Amniotic epithelial cell (primary cell): ENCODE data around the gene TMEM185B.
"Not testable (repeated sequence)": the region's sequence is repeated elsewhere in the genome, so short reads cannot be mapped to it uniquely, and the experiment has no call there.

Experiments
- DNase-seq: peaks from one replicate; pipeline ENCODE4 v3.0.0-alpha.2; 2010; ENCODE audit warnings: low read depth

Gene TMEM185B

DNA sequence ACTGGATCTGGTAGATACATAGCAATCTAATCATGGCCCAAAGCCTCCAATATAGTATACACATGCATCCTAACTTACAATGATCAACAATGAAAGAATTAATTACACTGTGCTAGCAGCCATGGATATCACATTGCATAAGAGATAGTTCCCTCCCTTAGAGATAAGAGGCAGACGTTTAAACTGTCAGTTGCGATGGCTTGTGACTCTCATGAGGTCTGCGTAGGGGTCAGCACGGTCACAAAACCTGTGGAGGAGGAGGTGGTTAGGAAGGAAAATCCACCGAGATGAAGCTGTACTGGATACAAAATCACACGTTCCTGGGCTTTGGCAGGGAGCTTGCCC lies 28.7 kb upstream of the TMEM185B start:
- no peak for DNase-seq

GRCh38 chr2:120251078-120251477 lies 27.9 kb upstream of the TMEM185B start:
- no peak for DNase-seq

GRCh38 chr2:120250640-120251039 lies 27.4 kb upstream of the TMEM185B start:
- DNase-seq, result no peak

DNA sequence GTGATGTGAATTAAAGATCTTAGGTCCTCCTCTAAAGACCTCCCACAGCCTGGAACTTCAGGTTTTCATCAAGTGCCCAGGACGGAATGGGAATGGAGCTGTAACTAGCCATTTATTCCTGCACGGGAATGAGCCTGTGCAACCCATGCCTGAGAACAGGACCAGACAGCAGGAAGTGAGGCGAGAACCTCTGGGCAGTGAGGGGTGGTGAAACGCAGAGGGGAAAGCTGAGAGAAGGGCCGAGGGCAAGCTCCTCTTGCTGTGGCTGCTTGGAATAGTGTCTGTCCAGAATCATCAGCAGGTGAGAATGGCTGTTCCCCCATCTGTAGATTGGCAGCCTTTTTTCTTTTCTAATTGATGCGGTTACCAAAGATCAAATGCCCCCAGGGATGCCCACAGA lies 24.7 kb upstream of the TMEM185B start:
- no peak for DNase-seq

GRCh38 chr2:120246546-120247300 lies 23.5 kb upstream of the TMEM185B start:
- DNase-seq, result peak; percentile 70

- DNase-seq, result peak; percentile 89
Observed at GRCh38 chr2:120245520-120246332, 22.5 kb upstream of the TMEM185B start.

DNA sequence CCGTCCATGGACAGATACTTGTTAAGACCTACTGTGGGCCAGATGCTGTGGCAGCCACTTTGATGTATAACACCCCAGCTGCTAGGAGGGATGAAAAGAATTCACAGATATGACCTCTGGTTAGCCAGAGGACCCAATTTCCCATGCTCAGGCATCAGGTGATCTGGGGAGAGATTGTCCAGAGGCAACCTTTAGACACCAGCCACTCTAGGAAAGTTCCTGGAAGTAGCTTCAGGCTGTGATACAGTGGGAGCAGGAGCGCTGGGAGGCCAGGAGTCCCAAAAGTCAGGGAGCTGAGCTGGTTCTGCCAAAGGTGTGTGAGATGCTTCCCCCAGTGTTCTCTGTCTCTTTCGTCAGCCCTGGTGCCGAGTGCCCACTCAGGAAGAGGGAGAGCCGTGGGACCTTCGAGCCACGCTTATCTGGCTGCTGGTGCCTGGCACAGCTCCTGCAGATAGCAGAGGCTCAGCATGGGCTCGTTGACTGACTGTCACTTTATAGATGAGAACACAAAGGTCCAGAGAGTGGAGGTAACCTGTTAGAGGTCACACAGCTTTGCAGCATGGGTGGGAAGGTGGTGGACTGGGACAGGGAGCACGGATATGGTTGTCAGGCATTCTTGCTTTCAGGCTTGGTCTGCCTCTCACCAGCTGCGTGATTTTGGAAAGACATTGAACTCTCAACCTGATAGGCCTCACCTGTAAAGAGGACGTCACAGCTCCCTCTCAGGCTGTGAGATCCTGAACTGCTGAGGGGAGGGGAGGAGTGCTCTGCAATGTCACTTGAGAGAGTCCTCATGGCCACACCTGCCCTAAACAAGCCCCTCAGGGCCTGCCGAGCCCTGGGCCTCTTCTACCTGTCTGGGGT lies 21.7 kb upstream of the TMEM185B start:
- DNase-seq, result no peak

GRCh38 chr2:120243875-120244553 lies 20.8 kb upstream of the TMEM185B start:
- DNase-seq, result no peak

- DNase-seq, result no peak
Observed at GRCh38 chr2:120243211-120243610, 20.0 kb upstream of the TMEM185B start.

- no peak for DNase-seq
Observed at GRCh38 chr2:120241684-120242083, 18.5 kb upstream of the TMEM185B start.

GRCh38 chr2:120240901-120241429 lies 17.8 kb upstream of the TMEM185B start:
- no peak for DNase-seq

- DNase-seq, result peak; percentile 86
Observed at GRCh38 chr2:120239488-120240287, 16.5 kb upstream of the TMEM185B start.

- DNase-seq, result peak; percentile 66
Observed at GRCh38 chr2:120238728-120239487, 15.7 kb upstream of the TMEM185B start.

GRCh38 chr2:120237491-120237902 lies 14.3 kb upstream of the TMEM185B start:
- peak; percentile 84 for DNase-seq

GRCh38 chr2:120236791-120237190 lies 13.6 kb upstream of the TMEM185B start:
- DNase-seq, result no peak

DNA sequence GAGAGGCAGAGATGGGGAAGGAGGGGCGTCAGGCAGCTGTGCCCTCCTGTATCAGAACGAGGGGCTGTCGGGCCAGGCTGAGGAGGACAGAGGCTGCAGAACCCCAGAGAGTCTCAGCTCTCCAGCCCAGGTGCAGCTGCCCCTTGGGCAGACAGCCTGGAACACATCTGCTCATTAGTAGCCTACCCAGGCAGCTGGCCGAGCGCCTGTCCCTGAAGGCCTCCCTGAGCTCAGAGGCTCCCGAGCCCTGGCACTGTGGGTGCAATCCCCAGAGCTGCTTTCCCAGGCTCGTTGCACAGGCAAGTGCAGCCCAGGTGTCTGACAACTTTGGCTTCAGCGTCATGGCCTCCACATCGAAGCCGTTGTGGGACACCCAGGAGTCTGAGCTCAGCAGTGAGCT lies 13.1 kb upstream of the TMEM185B start:
- DNase-seq, result no peak

DNA sequence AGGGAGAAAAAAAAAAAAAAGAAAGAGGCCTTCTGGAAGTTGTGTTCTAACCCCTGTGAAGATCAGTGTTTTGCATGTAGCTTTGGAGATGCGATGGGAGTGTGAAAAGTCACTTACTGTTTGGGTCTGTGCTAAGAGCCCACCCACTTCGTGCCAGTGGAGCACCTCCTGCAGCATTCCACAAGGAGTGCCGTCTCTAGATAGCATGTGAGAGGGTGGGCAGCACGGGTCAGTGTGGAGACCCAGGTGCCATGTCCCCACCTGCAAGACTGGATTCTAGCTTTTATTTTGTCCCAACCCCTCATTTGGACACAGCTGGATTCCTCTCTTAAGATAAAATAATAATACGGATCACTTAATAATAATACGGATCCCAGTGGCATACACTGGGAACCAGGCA lies 12.5 kb upstream of the TMEM185B start:
- no peak for DNase-seq

DNA sequence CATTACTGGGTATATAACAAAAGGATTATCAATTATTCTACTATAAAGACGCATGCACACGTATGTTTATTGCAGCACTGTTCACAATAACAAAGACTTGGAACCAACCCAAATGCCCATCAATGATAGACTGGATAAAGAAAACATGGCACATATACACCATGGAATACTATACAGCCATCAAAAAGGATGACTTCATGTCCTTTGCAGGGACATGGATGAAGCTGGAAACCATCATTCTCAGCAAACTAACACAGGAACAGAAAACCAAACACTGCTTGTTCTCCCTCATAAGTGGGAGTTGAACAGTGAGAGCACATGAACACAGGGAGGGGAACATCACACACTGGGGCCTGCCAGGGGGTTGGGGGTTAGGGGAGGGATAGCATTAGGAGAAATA lies 12.0 kb upstream of the TMEM185B start:
- DNase-seq, result not testable (repeated sequence)

DNA sequence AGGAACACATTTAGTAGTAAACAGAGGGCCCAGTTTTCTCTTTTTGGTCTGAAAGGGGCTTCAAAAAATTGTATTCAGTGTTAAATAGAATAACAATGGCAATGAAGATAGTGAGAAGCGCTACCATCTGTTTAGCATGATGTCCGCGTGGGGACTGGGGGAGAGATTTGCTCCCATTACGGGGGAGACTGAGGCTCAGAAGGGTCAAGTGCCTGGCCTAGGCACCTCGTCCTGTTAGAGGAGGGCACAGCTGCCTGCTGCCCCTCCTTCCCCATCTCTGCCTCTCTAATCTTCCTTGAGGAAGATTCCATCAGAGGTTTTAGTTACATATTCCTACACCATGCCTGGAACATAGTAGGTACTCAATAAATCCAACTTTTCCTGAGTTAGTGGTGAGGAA lies 10.1 kb upstream of the TMEM185B start:
- DNase-seq, result no peak
